ENCODE data around the gene KLHL33. TPM values are rescaled to one million over a fixed set of nuclear protein-coding genes. Genes with fewer than 3 reads are reported as not detected.

KLHL33 gene
- total RNA-seq, 1 experiment from 2014 or later, result 0.11 TPM

DNA sequence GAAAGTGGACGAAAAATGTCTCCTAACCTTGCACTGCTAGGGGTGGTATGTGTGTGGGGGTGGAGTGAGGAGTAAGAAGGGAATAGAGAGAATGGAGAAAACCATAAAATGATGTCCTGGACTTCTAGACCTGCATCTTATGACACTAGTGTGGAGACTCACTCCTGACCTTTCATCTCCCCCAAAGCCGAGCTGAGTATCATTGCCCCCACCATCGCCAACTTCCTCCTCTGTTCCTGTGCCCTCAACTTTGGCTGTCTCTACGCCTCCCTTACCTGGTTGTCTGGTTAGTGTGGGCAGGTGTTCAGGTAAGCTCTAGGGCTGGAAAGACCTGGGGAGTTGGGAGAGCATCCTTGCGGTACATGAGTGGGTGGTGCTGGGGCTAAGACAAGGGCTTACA, 4.5 kb upstream of the KLHL33 start:
- POLR2A ChIA-PET (ENCODE audit: unreplicated experiment), result no interaction called here
- Histone ChIP-seq H3K9me3 (ENCODE audit: insufficient read depth, low read depth) (no peaks in the 10 kb centered on the region), H3K9me2 (ENCODE audit: insufficient read depth) (no peaks in the 10 kb centered on the region), H3K4me3 (no peak overlapping the region), H3K4me2 (no peak overlapping the region), H3K79me2 (ENCODE audit: low read depth) (no peaks in the 10 kb centered on the region), H4K20me1 (ENCODE audit: insufficient read depth) (no peaks in the 10 kb centered on the region), H3K27me3 (ENCODE audit: insufficient read depth, low read depth) (no peaks in the 10 kb centered on the region; the same call in 1 of the 2 replicates), H3F3A (ENCODE audit: insufficient read depth, low read depth) (no peaks in the 10 kb centered on the region), H2AFZ (no peak overlapping the region), H3K4me1 (replicated peaks; ENCODE audit: insufficient read depth) (no peaks in the 10 kb centered on the region), H3K36me3 (ENCODE audit: low read depth) (no peaks in the 10 kb centered on the region), H3K27ac (no peak overlapping the region)
- intact Hi-C loops (cut with micrococcal nuclease; ENCODE audit: unreplicated experiment), result no loop called here
- BruUV-seq (replicated peaks), result no TSS peak
- TF ChIP-seq CTCF (conservative IDR thresholded peaks at IDR 0.05), result no peak
- no peak for TF ChIP-seq EZH2 (IDR thresholded peaks at IDR 0.05; ENCODE audit: low read depth)
- DNase-seq, result no peak
- CTCF ChIA-PET, result no interaction called here

DNA sequence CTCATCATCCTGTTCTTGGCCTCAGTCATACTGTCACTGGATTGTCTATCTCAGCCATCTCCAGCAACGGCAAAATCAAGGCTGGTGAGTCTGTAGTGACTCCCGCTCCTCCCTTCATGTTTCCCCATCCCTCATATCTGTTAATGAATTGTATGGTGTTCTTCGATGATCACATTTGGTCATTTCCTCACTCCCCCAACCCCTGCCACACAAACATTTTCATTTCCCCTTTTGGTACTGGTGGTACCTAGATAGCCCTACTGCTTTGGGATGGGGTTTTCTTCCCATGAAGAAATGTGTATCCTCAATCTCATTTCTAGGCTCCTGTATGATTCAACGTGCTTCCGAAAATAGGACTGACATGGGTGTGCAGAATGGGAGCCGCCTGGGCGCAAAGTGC, 2.7 kb upstream of the KLHL33 start:
- no peaks in the 10 kb centered on the region for H3F3A ChIP-seq (ENCODE audit: insufficient read depth, low read depth)
- no peaks in the 10 kb centered on the region for H3K4me1 ChIP-seq (replicated peaks; ENCODE audit: insufficient read depth)
- no peaks in the 10 kb centered on the region for H3K9me3 ChIP-seq (ENCODE audit: insufficient read depth, low read depth)
- no peak overlapping the region for H3K4me2 ChIP-seq
- no peak overlapping the region for H2AFZ ChIP-seq
- POLR2A ChIA-PET (ENCODE audit: unreplicated experiment), result no interaction called here
- intact Hi-C loops (cut with micrococcal nuclease; ENCODE audit: unreplicated experiment), result no loop called here
- H3K79me2 ChIP-seq (ENCODE audit: low read depth), result no peaks in the 10 kb centered on the region
- CTCF ChIA-PET, result no interaction called here
- H3K27me3 ChIP-seq (ENCODE audit: insufficient read depth, low read depth), result no peaks in the 10 kb centered on the region; the same call in 1 of the 2 replicates
- no peaks in the 10 kb centered on the region for H3K9me2 ChIP-seq (ENCODE audit: insufficient read depth)
- H4K20me1 ChIP-seq (ENCODE audit: insufficient read depth), result no peaks in the 10 kb centered on the region
- TF ChIP-seq CTCF (conservative IDR thresholded peaks at IDR 0.05), result no peak
- no peak for TF ChIP-seq EZH2 (IDR thresholded peaks at IDR 0.05; ENCODE audit: low read depth)
- DNase-seq, result no peak
- H3K4me3 ChIP-seq, result no peak overlapping the region
- no TSS peak for BruUV-seq (replicated peaks)
- H3K36me3 ChIP-seq (ENCODE audit: low read depth), result no peaks in the 10 kb centered on the region
- H3K27ac ChIP-seq, result no peak overlapping the region

DNA sequence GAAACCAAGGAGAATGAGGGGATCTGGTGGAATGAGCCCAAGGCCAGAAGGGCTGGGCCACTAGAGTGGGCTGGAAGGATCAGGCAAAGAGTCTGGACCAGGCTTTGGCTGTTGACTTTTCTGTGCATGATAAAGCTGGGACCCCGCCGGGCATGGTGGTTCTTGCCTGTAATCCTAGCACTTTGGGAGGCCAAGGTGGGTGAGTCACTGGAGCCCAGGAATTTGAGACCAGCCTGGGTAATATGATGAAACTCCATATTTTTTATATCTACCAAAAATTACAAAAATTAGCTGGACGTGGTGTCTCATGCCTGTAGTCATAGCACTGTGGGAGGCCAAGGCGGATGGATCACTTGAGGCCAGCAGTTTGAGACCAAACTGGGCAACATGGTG, 393 bp upstream of the KLHL33 start:
- Histone ChIP-seq H2AFZ (no peak overlapping the region), H3K27me3 (ENCODE audit: insufficient read depth, low read depth) (no peaks in the 10 kb centered on the region; the same call in 1 of the 2 replicates), H3K9me3 (ENCODE audit: insufficient read depth, low read depth) (no peaks in the 10 kb centered on the region), H3K4me3 (no peak overlapping the region), H3K4me2 (no peak overlapping the region), H3K4me1 (replicated peaks; ENCODE audit: insufficient read depth) (no peaks in the 10 kb centered on the region), H3K79me2 (ENCODE audit: low read depth) (no peaks in the 10 kb centered on the region), H3K9me2 (ENCODE audit: insufficient read depth) (no peaks in the 10 kb centered on the region), H3K27ac (no peak overlapping the region), H3F3A (ENCODE audit: insufficient read depth, low read depth) (no peaks in the 10 kb centered on the region), H3K36me3 (ENCODE audit: low read depth) (no peaks in the 10 kb centered on the region), H4K20me1 (ENCODE audit: insufficient read depth) (no peaks in the 10 kb centered on the region)
- POLR2A ChIA-PET (ENCODE audit: unreplicated experiment), result no interaction called here
- TF ChIP-seq CTCF (conservative IDR thresholded peaks at IDR 0.05), result no peak
- no peak for TF ChIP-seq EZH2 (IDR thresholded peaks at IDR 0.05; ENCODE audit: low read depth)
- intact Hi-C loops (cut with micrococcal nuclease; ENCODE audit: unreplicated experiment), result no loop called here
- no TSS peak for BruUV-seq (replicated peaks)
- CTCF ChIA-PET, result interaction anchor here (0.6 kb wide), 1 partner anchor 262 kb away, joined by 4 read pairs; no protein-coding TSS in a partner anchor
- DNase-seq, result no peak

Data from PC-9 (cell line).